Activated CD4-positive, alpha-beta T cell treated with anti-CD3 and anti-CD28 coated beads, Interleukin-2, Interleukin-6, amounts not matched to agents 100 ng/mL and 50 ng/mL, durations not matched to agents 16 hours and 8 hours (primary cell): Measurements from ENCODE around the gene DIPK1C.
"Not testable (repeated sequence)": the region's sequence is repeated elsewhere in the genome, so short reads cannot be mapped to it uniquely, and the experiment has no call there.

Experiments
- DNase-seq: peaks from one replicate; pipeline ENCODE4 v3.0.0-alpha.2; 2020

DIPK1C gene

GRCh38 chr18:74457043-74457724, at the start of gene DIPK1C:
DIPK1C (minus strand) TSS chr18:74457308; CDS start chr18:74457259, 49 bp downstream.
- no peak for DNase-seq

- DNase-seq = no peak
Observed at GRCh38 chr18:74506448-74507084, 49.5 kb upstream of the DIPK1C start.

GRCh38 chr18:74505776-74506175, 48.7 kb upstream of the DIPK1C start:
- DNase-seq = no peak

GRCh38 chr18:74503137-74503536, 46.0 kb upstream of the DIPK1C start:
- DNase-seq = no peak

- DNase-seq = no peak
Observed at GRCh38 chr18:74501386-74501785, 44.3 kb upstream of the DIPK1C start.

GRCh38 chr18:74500774-74501173, 43.7 kb upstream of the DIPK1C start:
- DNase-seq = not testable (repeated sequence)

GRCh38 chr18:74500372-74500771, 43.3 kb upstream of the DIPK1C start:
- DNase-seq = no peak

GRCh38 chr18:74499633-74500032, 42.5 kb upstream of the DIPK1C start:
- peak; percentile 76 for DNase-seq

GRCh38 chr18:74498712-74499627, 41.9 kb upstream of the DIPK1C start:
- DNase-seq = peak; percentile 87

- no peak for DNase-seq
Observed at GRCh38 chr18:74497778-74498177, 40.7 kb upstream of the DIPK1C start.

- peak; percentile 21 for DNase-seq
Observed at GRCh38 chr18:74497324-74497676, 40.2 kb upstream of the DIPK1C start.

- DNase-seq = peak; percentile 50
Observed at GRCh38 chr18:74496508-74497323, 39.6 kb upstream of the DIPK1C start.

GRCh38 chr18:74495581-74496507, 38.7 kb upstream of the DIPK1C start, which contains the start of gene CNDP2:
CNDP2 (plus strand) TSS chr18:74496363; CDS start chr18:74499974, 3,611 bp downstream.
- peak; percentile 100 for DNase-seq

GRCh38 chr18:74494514-74494913, 37.4 kb upstream of the DIPK1C start:
- DNase-seq = no peak

GRCh38 chr18:74493689-74494088, 36.6 kb upstream of the DIPK1C start:
- peak; percentile 50 for DNase-seq

- no peak for DNase-seq
Observed at GRCh38 chr18:74492259-74492658, 35.2 kb upstream of the DIPK1C start.

GRCh38 chr18:74489676-74490075, 32.6 kb upstream of the DIPK1C start:
- DNase-seq = no peak

- no peak for DNase-seq
Observed at GRCh38 chr18:74488864-74489263, 31.8 kb upstream of the DIPK1C start.

- DNase-seq = no peak
Observed at GRCh38 chr18:74488354-74488753, 31.2 kb upstream of the DIPK1C start.

- DNase-seq = no peak
Observed at GRCh38 chr18:74486119-74486849, 29.2 kb upstream of the DIPK1C start.

- DNase-seq = no peak
Observed at GRCh38 chr18:74482697-74483096, 25.6 kb upstream of the DIPK1C start.
